ENCODE data around the gene AMBP.
"Not testable (repeated sequence)": the region's sequence is repeated elsewhere in the genome, so short reads cannot be mapped to it uniquely, and the experiment has no call there.

AMBP gene

DNA sequence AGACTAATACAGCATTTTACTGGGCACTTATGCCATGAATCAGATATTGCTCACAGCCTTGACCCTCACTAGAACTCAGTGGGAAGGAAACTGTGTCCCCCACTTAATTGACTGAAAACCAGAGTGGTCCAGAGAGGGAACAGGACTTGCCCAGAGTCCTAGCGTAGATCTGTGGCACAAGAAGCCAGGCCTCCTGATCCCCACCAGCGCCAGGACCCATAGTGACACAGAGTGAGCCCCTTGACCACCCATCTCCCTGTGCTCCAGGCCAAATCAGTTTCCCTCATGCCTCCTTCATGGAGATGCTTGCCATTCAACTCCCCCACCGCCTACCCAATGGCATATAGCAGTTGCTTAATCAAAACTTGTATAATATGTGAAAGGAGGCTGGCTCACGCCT is 12.7 kb upstream of the AMBP start:
- FAIRE-seq: no peak

DNA sequence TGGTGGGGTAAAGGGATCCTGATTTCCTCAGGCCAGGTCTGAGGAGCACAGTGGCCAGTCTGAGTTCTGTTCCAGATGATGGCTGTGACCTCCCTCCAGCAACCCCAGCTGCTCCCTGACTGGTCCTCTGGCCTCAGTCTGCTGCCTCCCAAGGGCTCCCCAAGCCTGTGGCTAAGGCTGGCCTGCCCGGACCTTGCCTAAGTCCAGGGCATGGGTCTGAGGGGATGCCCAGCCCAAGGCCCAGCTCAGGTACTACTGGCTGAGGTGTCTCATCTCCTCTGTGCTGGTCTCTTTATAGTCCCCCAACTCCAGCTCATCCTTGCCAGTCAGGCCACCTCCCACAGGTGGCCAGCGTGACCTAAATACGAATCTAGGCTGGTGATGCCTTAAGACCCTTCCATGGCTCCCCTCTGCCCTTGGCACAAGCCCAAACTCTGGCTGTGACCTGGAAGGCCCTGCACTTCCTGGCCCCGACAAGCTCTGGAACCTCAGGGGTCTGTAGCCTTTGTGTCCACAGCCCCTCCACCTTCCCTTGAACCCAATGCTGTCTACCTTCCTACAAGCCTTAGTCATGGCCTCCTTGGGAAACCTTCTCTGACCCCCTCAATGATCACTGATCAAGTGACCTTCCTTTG is 11.2 kb upstream of the AMBP start:
- FAIRE-seq: no peak

- FAIRE-seq: no peak
Measured at GRCh38 chr9:114088571-114089170, 10.6 kb upstream of the AMBP start.

- no peak for FAIRE-seq
Measured at GRCh38 chr9:114087721-114088120, 9.6 kb upstream of the AMBP start.

DNA sequence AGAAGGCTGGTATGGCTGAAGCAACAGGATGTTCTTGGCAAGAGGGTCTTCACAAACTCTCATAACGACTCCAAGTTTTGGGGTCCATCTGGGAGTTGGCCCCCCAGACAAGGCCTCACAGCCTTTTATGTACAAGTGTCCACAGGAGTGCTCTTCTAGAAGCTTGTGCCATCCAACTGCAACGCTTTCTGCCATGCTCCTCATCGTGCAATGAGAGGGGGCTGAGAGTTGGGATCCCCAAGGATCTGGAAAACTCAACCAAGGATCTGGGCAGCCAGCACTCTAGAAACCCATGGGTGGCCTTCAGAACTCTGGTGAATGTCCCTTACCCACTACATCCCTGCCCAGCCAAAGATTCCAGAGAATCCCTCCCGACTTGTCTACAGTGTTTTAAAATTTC is 8.5 kb upstream of the AMBP start:
- no peak for FAIRE-seq

DNA sequence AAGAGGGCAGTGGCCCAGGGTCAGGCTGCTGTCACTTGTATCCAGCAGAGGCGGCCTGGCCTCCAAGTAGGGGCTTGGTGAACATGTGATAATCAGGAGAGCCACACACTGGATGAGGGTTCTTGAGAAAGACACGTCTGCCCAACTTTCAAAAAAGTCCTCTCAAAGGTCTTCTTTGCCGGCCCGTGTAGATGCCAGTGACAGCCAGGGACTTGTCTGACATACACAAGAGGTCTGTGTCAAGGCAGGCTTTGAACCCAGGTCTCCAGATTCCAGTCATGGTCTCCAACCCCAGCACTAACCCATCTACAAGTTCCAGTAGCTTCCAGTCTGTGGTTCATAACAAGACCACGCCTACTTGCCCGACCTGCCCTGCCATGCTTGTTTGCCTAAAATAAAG is 7.9 kb upstream of the AMBP start:
- no peak for FAIRE-seq

DNA sequence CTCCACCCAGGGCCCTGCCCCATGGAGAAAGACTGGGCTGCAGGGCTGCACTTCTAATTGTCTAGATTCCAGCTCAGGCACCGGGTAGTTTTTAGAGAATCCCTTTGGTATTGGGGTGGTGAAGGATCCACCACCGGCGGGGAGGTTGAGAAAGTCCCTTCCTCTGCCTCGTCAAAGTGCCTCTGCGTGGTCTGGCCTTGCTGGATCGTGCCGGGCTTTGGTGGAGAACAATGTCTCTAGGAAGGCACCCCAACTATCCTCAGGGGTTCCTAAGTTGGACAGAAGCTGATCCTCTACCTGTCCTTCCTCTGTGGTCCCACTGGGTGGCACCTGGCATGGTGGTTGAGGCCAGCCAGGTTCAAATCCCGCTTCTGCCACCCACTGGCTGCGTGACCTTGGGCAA is 7.3 kb upstream of the AMBP start:
- FAIRE-seq: no peak

GRCh38 chr9:114084282-114085073 is 6.4 kb upstream of the AMBP start:
- no peak for FAIRE-seq

- FAIRE-seq: no peak
Measured at GRCh38 chr9:114083666-114084065, 5.6 kb upstream of the AMBP start.

- FAIRE-seq: not testable (repeated sequence)
Measured at GRCh38 chr9:114082763-114083412, 4.8 kb upstream of the AMBP start.

DNA sequence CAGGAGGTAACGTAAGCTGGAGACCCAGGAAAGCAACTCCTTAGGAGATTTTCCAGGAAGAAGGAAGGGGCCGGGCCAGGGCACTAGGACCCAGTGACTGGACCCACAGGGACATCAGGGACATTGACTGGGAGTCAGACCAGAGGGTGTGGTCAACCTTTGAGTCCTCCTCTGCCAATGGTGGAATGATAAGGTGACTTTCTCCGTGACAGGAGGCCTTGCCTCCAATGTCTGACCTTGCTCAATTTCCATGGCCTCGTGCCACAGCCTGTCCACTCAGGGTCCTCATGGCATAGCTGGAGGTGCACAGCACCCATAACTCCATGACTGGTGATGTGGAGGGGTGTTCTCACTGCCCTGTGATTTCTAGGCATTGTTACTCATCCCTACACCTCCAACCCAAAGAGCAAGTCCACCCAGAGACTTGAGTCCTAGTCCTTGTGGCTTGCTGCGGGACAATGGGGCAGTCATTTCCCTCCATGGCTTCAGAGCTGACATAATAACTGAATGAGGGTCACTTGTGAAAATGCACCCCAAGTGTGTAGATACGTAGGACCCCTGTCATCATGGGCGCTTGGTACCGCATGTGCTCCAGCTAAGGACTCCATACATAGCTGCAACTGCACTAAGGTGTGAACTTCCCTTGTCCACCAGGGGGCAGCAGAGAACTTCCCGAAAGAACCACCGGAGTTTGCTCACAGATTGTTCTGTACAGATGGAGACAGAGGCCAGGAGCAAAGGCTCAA is 4.1 kb upstream of the AMBP start:
- FAIRE-seq: peak; percentile 19

DNA sequence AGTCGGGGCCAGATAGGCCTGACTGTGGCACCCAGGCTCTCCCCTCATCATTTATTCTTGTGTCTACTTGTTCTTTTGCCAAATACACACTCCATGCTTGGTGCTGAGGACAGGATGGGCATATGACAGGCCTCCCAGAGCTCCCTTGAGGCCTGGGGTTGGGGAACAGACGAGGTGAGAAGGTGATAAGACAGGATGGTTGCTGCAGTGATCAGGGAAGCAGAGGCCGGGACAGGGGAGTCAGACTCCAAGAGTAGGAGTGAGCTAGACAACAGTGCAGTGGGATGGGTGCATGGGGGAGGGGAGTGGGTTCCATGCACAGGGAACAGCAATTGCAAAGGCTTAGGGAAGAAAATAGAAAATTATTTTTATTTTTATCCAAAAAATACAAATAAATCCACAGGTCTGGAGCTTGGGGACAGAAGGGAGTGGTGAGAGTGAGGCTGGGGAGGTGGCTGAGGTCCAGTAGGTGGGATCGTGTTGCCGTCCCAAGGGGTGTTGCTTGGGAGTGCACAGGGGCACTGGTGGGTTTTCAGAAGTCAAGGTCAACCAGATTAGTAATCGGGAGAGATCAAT is 3.4 kb upstream of the AMBP start:
- no peak for FAIRE-seq

DNA sequence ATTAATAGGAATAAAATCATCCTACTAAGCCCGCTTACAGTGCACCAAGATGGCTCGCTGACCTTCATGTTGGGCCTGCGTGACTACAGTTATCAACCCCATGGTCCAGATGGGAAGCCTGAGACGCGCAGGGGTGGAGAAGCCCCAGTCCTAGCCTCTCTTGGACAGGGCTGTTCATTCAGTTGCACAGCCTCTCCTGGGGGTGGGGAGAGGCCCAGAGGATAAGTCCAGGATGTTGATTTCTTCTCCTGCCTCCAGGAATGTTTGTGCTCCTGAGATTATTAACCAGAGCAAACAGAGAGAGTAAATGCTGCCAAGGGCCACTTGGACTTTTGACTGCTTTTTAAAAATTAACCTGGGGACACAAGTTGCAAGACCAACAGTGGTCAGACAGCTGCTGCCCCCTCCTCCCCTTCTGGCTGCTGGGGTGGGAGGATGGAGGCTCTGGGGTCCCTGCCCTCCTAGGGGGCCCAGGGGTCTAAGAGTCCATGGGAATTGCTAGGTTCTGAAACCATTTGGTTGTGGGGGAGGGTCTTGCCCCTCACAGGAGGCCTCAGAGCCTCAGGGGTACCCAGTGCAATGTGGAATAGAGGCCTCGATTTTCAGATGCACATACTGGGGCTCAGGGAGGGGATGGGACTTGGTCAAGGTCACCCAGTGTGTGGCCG is 2.8 kb upstream of the AMBP start:
- FAIRE-seq: no peak

DNA sequence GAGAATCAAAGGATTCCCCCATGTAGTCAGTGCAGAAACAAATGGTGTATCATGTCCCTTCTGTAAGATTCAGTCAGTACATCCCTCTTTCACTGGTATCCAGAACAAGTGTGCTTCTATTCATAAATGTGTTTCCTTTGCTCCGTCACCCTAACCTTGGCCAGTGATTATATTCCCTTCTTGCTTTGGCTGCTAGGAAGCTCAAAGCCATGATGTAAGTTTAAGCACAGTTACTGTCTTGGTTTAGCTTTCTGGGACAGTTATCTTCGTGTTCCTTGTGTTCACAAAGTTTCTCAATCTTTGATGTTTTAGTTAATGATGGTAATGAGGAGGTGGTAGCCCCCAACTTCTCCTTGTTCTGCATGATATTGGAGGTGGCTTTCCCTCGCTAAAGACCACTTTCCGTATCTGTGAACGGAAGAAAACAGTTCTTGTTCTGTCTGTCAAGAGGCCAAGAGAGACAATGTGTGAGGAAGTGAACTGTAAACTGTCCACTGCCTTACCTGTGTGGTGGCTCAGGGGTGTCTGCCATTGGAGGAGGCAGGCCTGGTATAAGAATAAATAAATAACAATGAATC is 2.2 kb upstream of the AMBP start:
- FAIRE-seq: no peak

GRCh38 chr9:114078781-114079156 is 669 bp upstream of the AMBP start:
- FAIRE-seq: no peak

- no peak for FAIRE-seq
Measured at GRCh38 chr9:114077162-114077837, 800 bp downstream of the AMBP start.

- FAIRE-seq: no peak
Measured at GRCh38 chr9:114076237-114077161, 1.6 kb downstream of the AMBP start.

DNA sequence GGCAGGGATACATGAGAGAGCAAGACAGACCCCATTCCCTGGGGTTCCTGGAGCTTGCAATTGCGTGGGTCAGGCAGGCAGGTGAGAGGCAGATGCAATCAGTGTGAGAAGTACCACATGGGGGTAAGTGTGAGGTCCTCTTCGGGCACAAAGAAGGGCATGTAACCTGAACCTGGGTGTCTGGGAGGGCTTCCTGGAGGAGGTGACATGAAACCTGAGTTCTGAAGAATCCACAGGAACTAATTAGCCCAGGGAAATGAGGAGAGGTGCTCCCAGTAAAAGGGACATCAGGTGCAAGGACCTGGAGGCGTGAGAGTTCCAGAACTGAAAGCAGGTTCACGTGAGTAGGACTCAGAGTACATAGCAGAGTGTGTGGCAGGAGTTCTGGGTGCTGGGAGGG is 2.5 kb downstream of the AMBP start:
- no peak for FAIRE-seq

GRCh38 chr9:114072184-114073140 is 5.6 kb downstream of the AMBP start:
- no peak for FAIRE-seq

Data from A204.1 (cell line).